Activated CD4-positive, alpha-beta T cell treated with anti-CD3 and anti-CD28 coated beads for 36 hours (primary cell): ENCODE data around the gene LYPD6B. TPM values are rescaled to one million over a fixed set of nuclear protein-coding genes. Genes with fewer than 3 reads are reported as not detected.
A peak's percentile ranks its signal among the peaks of the same experiment; 100 is the strongest.

ENCODE experiments used
- ATAC-seq: fragments of 200-7000 bp; cut with Tn5 transposase; one replicate; pipeline ENCODE4 v1.10.0; 2021; ENCODE audit warnings: mild to moderate bottlenecking, moderate library complexity
- CTCF ChIA-PET: fragments of 350-600 bp; sonication (Branson Sonifier 250); formaldehyde crosslinking; loops from one replicate; lab custom pipeline; 2021; ENCODE audit warnings: antibody characterized with exemption; lab: Charles Lee
- POLR2A ChIA-PET: fragments of 350-600 bp; sonication (Branson Sonifier 250); formaldehyde crosslinking; loops from one replicate; lab custom pipeline; 2021; ENCODE audit warnings: antibody characterized with exemption, inconsistent platforms; lab: Charles Lee
- DNase-seq: peaks from one replicate; pipeline ENCODE4 v3.0.0-alpha.2; 2020
- H3K27ac Mint-ChIP-seq: one replicate; pipeline ENCODE4 v1.8.0; 2021; ENCODE audit warnings: mixed read lengths
- H3K27me3 Mint-ChIP-seq: one replicate; pipeline ENCODE4 v1.8.0; 2021; ENCODE audit warnings: mixed read lengths
- H3K36me3 Mint-ChIP-seq: one replicate; pipeline ENCODE4 v1.8.0; 2021; ENCODE audit warnings: low read depth, mixed read lengths
- H3K4me1 Mint-ChIP-seq: one replicate; pipeline ENCODE4 v1.8.0; 2021; ENCODE audit warnings: mixed read lengths
- H3K4me3 Mint-ChIP-seq: one replicate; pipeline ENCODE4 v1.8.0; 2021; ENCODE audit warnings: mild to moderate bottlenecking, moderate library complexity, mixed read lengths
- H3K9me3 Mint-ChIP-seq: one replicate; pipeline ENCODE4 v1.8.0; 2021; ENCODE audit warnings: low read depth, mixed read lengths
- intact Hi-C, 2 experiments: fragments of 100-400 bp; cut with DNase I in 1 of 2; cut with micrococcal nuclease in 1 of 2; formaldehyde crosslinking; loops; one replicate each; pipeline versions ENCODE4 v1.14.2 to v1.15.1; 2022 to 2024; cut with DNase I, micrococcal nuclease
- total RNA-seq, 2 experiments: library from RNA; stranded (reverse); gene quantifications; one replicate each; pipeline ENCODE4 v1.2.3, GENCODE V29; 2021

Gene LYPD6B
- total RNA-seq, 2 experiments from 2014 or later, result not detected

DNA sequence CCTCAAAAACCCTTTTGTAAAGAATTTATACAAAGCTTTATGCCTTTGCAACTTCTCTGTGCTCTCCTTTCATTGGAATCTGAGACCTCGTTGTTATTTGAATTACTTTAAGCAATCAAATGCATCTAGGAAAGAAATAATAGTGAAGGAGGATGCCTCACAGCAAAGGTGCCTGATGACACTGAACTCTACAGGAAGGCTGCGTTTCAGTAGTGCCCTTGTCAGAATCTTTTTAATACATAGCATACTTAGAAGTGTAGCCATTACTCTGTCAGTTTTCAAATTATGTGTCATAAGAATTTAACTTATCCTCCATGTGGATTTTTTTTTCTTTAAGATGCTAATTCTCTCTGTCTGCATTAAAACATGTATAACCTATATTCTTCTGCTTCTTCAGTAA is 9.6 kb upstream of the LYPD6B start:
- CTCF ChIA-PET, result interaction anchor here (1.1 to 2.7 kb wide), 3 partner anchors 10 to 12 kb away, joined by 4 to 9 read pairs (median 5); no protein-coding TSS in a partner anchor
- Mint-ChIP-seq H3K9me3 (no peaks in the 10 kb centered on the region), H3K27ac (no peak overlapping the region), H3K27me3 (peaks cover 8% of the 10 kb centered on the region), H3K4me1 (no peaks in the 10 kb centered on the region), H3K36me3 (no peaks in the 10 kb centered on the region), H3K4me3 (no peak overlapping the region)
- intact Hi-C loops, result no loop called here
- POLR2A ChIA-PET, result no interaction called here
- ATAC-seq, result no peak
- DNase-seq, result no peak

DNA sequence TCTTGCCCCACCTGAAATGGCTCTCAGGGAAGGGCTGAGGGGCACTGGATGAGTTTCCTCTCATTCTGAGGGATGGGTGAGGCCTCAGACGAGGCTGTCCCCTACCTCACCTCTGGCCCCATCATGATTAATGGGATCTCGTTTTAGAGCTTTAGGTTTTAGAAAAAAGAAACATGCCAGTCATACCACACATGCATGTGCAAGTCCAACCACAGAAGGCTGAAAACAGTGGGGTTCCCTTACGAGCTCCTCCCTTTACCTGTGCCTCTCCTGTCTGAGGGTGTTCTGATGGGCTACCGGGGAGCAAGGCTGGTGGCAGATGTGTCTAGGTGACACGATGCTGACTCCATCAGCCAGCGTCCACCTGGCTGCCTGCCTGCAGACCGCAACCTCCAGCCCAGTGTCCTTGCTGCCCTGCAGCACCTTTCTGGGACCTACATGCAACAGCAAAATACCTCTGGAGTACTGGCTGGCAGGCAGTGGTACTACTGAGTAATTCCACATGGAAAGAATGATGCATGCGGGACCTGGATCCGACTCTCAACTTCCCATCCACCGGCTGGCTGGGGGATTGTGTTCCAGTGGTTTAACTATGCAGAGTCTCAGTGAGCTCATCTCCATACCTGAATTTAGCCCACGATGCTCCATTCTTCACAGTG is 9.1 kb upstream of the LYPD6B start:
- ChIA-PET CTCF (interaction anchor here (2.7 kb wide), 1 partner anchor 13 kb away, joined by 9 read pairs; no protein-coding TSS in a partner anchor), POLR2A (no interaction called here)
- DNase-seq (no peak), ATAC-seq (no peak)
- Mint-ChIP-seq H3K4me1 (no peaks in the 10 kb centered on the region), H3K4me3 (no peak overlapping the region), H3K9me3 (no peaks in the 10 kb centered on the region), H3K27me3 (peaks cover 8% of the 10 kb centered on the region), H3K36me3 (no peaks in the 10 kb centered on the region), H3K27ac (no peak overlapping the region)
- intact Hi-C loops, result no loop called here

GRCh38 chr2:149031396-149031795 is 7.1 kb upstream of the LYPD6B start:
- H3K27ac Mint-ChIP-seq, result no peak overlapping the region
- no peak overlapping the region for H3K4me3 Mint-ChIP-seq
- no peak for DNase-seq

DNA sequence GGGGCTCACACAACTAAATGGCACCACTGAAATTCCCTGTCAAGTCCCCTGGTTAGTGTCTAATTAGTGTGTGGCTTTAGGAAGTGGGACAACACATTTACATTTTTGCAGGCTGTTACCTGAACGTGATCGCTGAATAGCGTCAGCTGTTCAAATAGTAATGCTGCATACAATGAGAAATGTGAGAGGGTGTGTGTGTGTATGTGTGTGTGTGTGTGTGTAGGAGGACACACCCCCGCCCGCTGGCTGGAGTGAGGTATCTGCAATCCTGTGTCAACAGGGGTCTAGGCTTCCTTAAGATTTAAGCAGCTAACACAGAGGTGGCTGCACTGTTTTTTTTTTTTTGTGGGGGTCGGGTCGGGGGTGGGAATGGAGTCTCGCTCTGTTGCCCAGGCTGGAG is 4.8 kb upstream of the LYPD6B start:
- CTCF ChIA-PET, result interaction anchor here (1.0 kb wide), 1 partner anchor 60 kb away, joined by 3 read pairs; no protein-coding TSS in a partner anchor
- H3K4me1 Mint-ChIP-seq, result no peaks in the 10 kb centered on the region
- H3K4me3 Mint-ChIP-seq, result no peak overlapping the region
- ATAC-seq (no peak), DNase-seq (no peak)
- no peaks in the 10 kb centered on the region for H3K9me3 Mint-ChIP-seq
- POLR2A ChIA-PET, result no interaction called here
- peaks cover 27% of the 10 kb centered on the region for H3K27me3 Mint-ChIP-seq
- no peaks in the 10 kb centered on the region for H3K36me3 Mint-ChIP-seq
- intact Hi-C loops, result no loop called here
- H3K27ac Mint-ChIP-seq, result no peak overlapping the region

More at GRCh38 chr2:149031396-149031795, 7.1 kb upstream of the LYPD6B start:
- Mint-ChIP-seq H3K4me1 (no peaks in the 10 kb centered on the region), H3K27me3 (peaks cover 11% of the 10 kb centered on the region), H3K36me3 (no peaks in the 10 kb centered on the region), H3K9me3 (no peaks in the 10 kb centered on the region)
- ChIA-PET POLR2A (no interaction called here), CTCF (interaction anchor here (0.6 to 1.1 kb wide), 2 partner anchors 14 to 52 kb away, joined by 3 read pairs; no protein-coding TSS in a partner anchor)
- intact Hi-C loops, result no loop called here
- ATAC-seq, result no peak

DNA sequence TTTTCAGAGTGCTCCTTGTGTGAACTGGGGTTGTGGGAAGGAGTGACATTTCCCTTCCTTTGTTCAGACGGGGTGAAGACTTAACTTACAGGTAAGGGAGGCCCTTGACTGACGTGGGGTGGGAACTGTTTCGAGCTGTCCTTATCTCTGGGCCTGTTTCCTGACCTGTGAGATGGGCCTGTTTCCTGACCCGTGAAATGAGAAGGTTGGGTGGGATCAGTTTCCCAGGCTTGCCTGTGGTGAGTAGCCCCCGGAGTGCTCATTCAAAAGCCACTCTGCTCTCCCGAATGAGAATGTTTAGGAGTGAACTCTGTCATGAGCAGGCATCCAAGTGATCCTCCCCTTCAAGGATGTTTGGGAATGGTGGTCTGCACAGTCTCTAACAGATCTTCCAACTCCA is 4.1 kb upstream of the LYPD6B start:
- Mint-ChIP-seq H3K9me3 (no peaks in the 10 kb centered on the region), H3K4me1 (no peaks in the 10 kb centered on the region), H3K4me3 (no peak overlapping the region), H3K27me3 (peaks cover 31% of the 10 kb centered on the region), H3K36me3 (no peaks in the 10 kb centered on the region), H3K27ac (no peak overlapping the region)
- no peak for DNase-seq
- intact Hi-C loops, result no loop called here
- POLR2A ChIA-PET, result no interaction called here
- CTCF ChIA-PET, result interaction anchor here (1.0 kb wide), 2 partner anchors 17 to 60 kb away, joined by 3 to 5 read pairs; no protein-coding TSS in a partner anchor
- no peak for ATAC-seq

GRCh38 chr2:149036507-149037293 is 1.8 kb upstream of the LYPD6B start:
- ATAC-seq (no peak), DNase-seq (no peak)
- H3K27me3 Mint-ChIP-seq, result peaks cover 47% of the 10 kb centered on the region
- ChIA-PET POLR2A (no interaction called here), CTCF (no interaction called here)
- no peaks in the 10 kb centered on the region for H3K4me1 Mint-ChIP-seq
- intact Hi-C loops, result no loop called here
- H3K27ac Mint-ChIP-seq, result no peak overlapping the region
- no peaks in the 10 kb centered on the region for H3K9me3 Mint-ChIP-seq
- no peak overlapping the region for H3K4me3 Mint-ChIP-seq
- H3K36me3 Mint-ChIP-seq, result no peaks in the 10 kb centered on the region

- no peaks in the 10 kb centered on the region for H3K9me3 Mint-ChIP-seq
- no peaks in the 10 kb centered on the region for H3K4me1 Mint-ChIP-seq
- no peak for DNase-seq
- no peaks in the 10 kb centered on the region for H3K36me3 Mint-ChIP-seq
- intact Hi-C loops, result no loop called here
- no peak overlapping the region for H3K27ac Mint-ChIP-seq
- peaks cover 50% of the 10 kb centered on the region for H3K27me3 Mint-ChIP-seq
- ATAC-seq, result no peak
- ChIA-PET CTCF (interaction anchor here (1.2 kb wide), 1 partner anchor 20 kb away, joined by 4 read pairs; no protein-coding TSS in a partner anchor), POLR2A (no interaction called here)
- no peak overlapping the region for H3K4me3 Mint-ChIP-seq
Observed at GRCh38 chr2:149037851-149038250, 648 bp upstream of the LYPD6B start.

DNA sequence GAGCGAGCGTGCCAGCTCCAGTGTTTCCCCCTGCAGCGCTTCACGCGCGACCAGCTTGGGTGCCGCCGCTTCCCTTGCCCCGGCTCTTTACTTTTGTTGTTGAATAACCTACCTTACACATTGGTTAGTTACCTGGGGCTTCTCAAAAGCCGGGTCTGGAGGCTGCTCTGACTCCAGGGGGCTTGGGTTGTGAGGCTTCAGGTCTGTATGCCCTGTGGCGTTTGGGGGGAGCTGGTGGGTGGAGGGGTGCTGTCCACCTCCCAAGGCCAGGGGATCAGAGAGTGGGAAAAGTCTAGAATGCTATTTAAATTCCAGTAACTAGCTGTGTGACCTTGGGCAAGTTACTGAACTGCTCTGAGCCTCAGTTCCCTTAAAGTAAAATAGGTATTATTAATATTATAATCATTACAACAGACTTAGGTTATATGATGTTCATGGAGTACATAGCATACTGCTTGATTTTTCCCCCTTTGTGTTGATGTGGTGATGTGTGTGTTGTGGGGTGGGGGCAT is 770 bp downstream of the LYPD6B start:
- Mint-ChIP-seq H3K4me1 (no peaks in the 10 kb centered on the region), H3K36me3 (no peaks in the 10 kb centered on the region), H3K4me3 (no peak overlapping the region), H3K27me3 (peaks cover 44% of the 10 kb centered on the region), H3K9me3 (no peaks in the 10 kb centered on the region), H3K27ac (no peak overlapping the region)
- ATAC-seq, result no peak
- DNase-seq, result no peak
- POLR2A ChIA-PET, result no interaction called here
- CTCF ChIA-PET, result interaction anchor here (1.0 to 1.5 kb wide), 6 partner anchors 22 to 270 kb away, joined by 3 to 5 read pairs (median 4); no protein-coding TSS in a partner anchor
- intact Hi-C loops, result no loop called here

DNA sequence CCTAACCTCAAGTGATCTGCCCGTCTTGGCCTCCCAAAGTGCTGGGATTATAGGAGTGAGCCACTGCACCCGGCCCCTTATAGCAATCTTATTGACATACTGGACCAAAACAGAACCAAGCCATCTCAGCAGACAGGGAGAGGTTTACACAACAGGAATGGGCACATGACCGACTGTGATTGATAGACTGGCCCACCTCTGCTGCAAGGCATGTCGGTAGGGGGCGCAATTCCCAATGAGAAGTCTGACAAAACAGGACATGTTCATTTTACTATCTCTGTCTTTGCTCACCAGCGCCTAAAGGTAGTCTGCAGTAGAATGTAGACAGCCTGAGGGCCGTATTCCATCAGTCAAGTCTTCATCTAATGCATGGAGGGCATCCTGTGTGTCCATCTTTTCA is 2.0 kb downstream of the LYPD6B start:
- CTCF ChIA-PET, result interaction anchor here (0.7 to 1.5 kb wide), 5 partner anchors 9 to 157 kb away, joined by 3 to 4 read pairs (median 4); no protein-coding TSS in a partner anchor
- H3K4me1 Mint-ChIP-seq, result no peaks in the 10 kb centered on the region
- H3K9me3 Mint-ChIP-seq, result no peaks in the 10 kb centered on the region
- DNase-seq (peak; percentile 79), ATAC-seq (peak; percentile 72)
- no peak overlapping the region for H3K27ac Mint-ChIP-seq
- intact Hi-C loops, result loop anchor here in 1 of 2 experiments (1.0 kb wide), 1 partner anchor 521 kb away; no protein-coding TSS in a partner anchor
- H3K36me3 Mint-ChIP-seq, result no peaks in the 10 kb centered on the region
- no peak overlapping the region for H3K4me3 Mint-ChIP-seq
- POLR2A ChIA-PET, result interaction anchor here (0.6 kb wide), 1 partner anchor 246 kb away, joined by 5 read pairs; no protein-coding TSS in a partner anchor
- H3K27me3 Mint-ChIP-seq, result peaks cover 44% of the 10 kb centered on the region

GRCh38 chr2:149041482-149041881 is 3.0 kb downstream of the LYPD6B start:
- H3K27me3 Mint-ChIP-seq, result peaks cover 41% of the 10 kb centered on the region
- DNase-seq, result no peak
- H3K27ac Mint-ChIP-seq, result no peak overlapping the region
- no peak overlapping the region for H3K4me3 Mint-ChIP-seq
- intact Hi-C loops, result no loop called here
- CTCF ChIA-PET, result interaction anchor here (0.6 to 1.4 kb wide), 3 partner anchors 13 to 80 kb away, joined by 4 to 7 read pairs (median 4); no protein-coding TSS in a partner anchor
- no peak for ATAC-seq
- POLR2A ChIA-PET, result no interaction called here
- no peaks in the 10 kb centered on the region for H3K4me1 Mint-ChIP-seq
- H3K9me3 Mint-ChIP-seq, result peaks cover 6% of the 10 kb centered on the region
- no peaks in the 10 kb centered on the region for H3K36me3 Mint-ChIP-seq

DNA sequence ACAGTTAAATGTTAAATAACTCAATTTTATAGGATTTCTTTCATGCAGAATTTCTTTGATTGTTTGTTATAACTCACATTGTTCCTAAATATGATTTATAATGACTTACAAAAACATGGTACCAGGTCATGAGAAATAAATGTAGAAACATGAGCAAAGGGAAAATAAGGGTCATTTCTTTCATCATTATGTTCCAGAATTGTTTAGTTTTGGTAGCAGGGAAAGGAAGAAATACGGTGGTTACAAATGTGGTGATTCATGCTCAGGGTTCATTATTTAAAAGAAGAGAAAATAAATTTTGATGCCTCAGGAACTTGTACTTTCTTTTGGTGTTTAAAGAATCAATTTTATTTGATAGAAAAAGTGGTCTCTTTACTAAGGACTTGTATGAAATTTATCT is 4.4 kb downstream of the LYPD6B start:
- Mint-ChIP-seq H3K4me3 (no peak overlapping the region), H3K4me1 (no peaks in the 10 kb centered on the region), H3K27ac (no peak overlapping the region), H3K27me3 (peaks cover 30% of the 10 kb centered on the region), H3K9me3 (peaks cover 13% of the 10 kb centered on the region), H3K36me3 (no peaks in the 10 kb centered on the region)
- no peak for ATAC-seq
- intact Hi-C loops, result no loop called here
- no peak for DNase-seq
- ChIA-PET POLR2A (no interaction called here), CTCF (no interaction called here)
